ENCODE results near the gene RPA1.

- TF ChIP-seq CTCF (IDR thresholded peaks at IDR 0.05; ENCODE audit: poor library complexity): no peak
- TF ChIP-seq EZH2 (IDR thresholded peaks at IDR 0.05; ENCODE audit: borderline replicate concordance): no peak
- TF ChIP-seq EZH2phosphoT487 (IDR thresholded peaks at IDR 0.05; ENCODE audit: low read depth, severe bottlenecking, unreplicated experiment): no peak
Measured at GRCh38 chr17:1896243-1897104, 66.7 kb downstream of the RPA1 start.
